A673 (cell line): ENCODE measurements around the gene LAD1.

Experiments used
- EZH2 ChIP-seq: fragments of 200-600 bp; sonication (generic); IDR thresholded peaks from 2 replicates; pipeline ENCODE4 v1.6.1; 2017; ENCODE audit warnings: borderline replicate concordance, low read depth, mild to moderate bottlenecking, mixed read lengths, antibody characterized with exemption, low read length; ENCODE audit not compliant: poor library complexity, severe bottlenecking
- TF ChIP-seq, protein P1 (sequence below): fragments of 300-800, 200-600 bp; sonication (generic); conservative IDR thresholded peaks from 2 replicates; pipeline ENCODE4 v1.5.1; 2017; ENCODE audit warnings: low read depth, mild to moderate bottlenecking, antibody characterized with exemption, low read length, moderate library complexity, mixed read lengths

DNA sequence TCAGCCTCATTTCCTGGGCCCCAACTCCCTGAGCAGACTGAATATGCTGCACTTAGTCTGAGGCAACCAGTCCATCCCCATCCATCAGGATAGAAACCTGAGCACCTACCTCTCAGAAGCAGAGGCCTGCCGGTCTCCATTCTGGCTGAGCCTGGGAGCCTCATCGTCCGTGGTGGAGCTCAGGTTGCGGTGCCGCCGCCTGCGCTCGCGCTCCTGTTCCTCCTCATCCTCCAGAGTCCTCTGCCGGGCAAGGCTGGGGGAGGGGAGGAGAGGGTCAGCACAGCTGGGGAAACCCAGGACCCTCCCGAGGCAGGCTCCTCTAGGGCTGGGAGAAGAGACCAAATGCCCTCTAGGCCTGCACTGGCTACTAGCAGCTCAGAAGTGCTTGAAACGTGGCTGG lies 10.1 kb downstream of the LAD1 start:
- no peak for TF ChIP-seq EZH2
- TF ChIP-seq, protein P1, sequence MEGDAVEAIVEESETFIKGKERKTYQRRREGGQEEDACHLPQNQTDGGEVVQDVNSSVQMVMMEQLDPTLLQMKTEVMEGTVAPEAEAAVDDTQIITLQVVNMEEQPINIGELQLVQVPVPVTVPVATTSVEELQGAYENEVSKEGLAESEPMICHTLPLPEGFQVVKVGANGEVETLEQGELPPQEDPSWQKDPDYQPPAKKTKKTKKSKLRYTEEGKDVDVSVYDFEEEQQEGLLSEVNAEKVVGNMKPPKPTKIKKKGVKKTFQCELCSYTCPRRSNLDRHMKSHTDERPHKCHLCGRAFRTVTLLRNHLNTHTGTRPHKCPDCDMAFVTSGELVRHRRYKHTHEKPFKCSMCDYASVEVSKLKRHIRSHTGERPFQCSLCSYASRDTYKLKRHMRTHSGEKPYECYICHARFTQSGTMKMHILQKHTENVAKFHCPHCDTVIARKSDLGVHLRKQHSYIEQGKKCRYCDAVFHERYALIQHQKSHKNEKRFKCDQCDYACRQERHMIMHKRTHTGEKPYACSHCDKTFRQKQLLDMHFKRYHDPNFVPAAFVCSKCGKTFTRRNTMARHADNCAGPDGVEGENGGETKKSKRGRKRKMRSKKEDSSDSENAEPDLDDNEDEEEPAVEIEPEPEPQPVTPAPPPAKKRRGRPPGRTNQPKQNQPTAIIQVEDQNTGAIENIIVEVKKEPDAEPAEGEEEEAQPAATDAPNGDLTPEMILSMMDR, result no peak
